Posterior cingulate gyrus (tissue), 11 donors: ENCODE measurements around the gene ENTR1.

Experiments used
- DNase-seq, 10 donors: peaks; one replicate each; pipeline versions ENCODE4 v3.0.0 to v3.0.0-alpha.2; 2020 to 2021; ENCODE audit warnings: mixed read lengths in 3 of 10
- intact Hi-C: fragments of 100-400 bp; cut with DNase I; formaldehyde crosslinking; loops from one replicate; pipeline ENCODE4 v1.15.1; 2023

ENTR1 gene

DNA sequence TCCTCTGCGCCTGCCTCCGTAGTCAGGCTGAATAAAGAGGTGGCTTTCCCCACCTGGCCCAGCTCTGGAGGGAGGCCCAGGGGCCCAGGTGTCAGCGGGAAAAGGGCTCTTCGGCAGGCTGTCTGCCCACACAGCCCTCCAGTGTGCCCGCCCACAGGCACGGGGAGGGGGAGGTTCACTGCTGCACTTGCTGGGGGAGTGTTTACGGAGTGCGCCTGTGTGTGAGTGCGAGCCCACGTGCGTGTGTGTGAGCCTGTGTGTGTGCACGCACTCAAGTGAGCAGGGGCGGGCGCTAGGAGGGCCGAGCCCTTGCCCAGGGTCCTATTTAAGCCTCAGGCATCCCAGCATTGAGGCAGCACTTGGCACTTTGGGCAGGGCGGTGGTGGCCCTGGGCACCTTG is 57.7 kb downstream of the ENTR1 start:
- intact Hi-C loops: no loop called here
- DNase-seq: no peak
